ENCODE results near the gene KCNIP3.
"Not testable (repeated sequence)": the region's sequence is repeated elsewhere in the genome, so short reads cannot be mapped to it uniquely, and the experiment has no call there.

- TF ChIP-seq CTCF (IDR thresholded peaks at IDR 0.05; ENCODE audit: borderline replicate concordance, extremely low read depth, low read length, poor library complexity, severe bottlenecking); EZH2 (IDR thresholded peaks at IDR 0.05; ENCODE audit: borderline replicate concordance, low read depth, low read length, severe bottlenecking): not testable (repeated sequence)
These were observed 130.2 kb downstream of the KCNIP3 start for GRCh38 chr2:95427196-95427867.
